WERI-Rb-1 (cell line): Measurements from ENCODE around the gene FBXW12.

Experiments used
- DNase-seq: peaks from one replicate; pipeline ENCODE4 v3.0.0-alpha.2; 2020
- H3K27ac ChIP-seq: fragments of 250-450 bp; sonication (Bioruptor Pico); 2 replicates; pipeline ENCODE4 v1.5.1; 2020; ENCODE audit warnings: mild to moderate bottlenecking, moderate library complexity
- H3K27me3 ChIP-seq: fragments of 250-450 bp; sonication (Bioruptor Pico); 2 replicates; pipeline ENCODE4 v1.5.1; 2021; ENCODE audit warnings: mild to moderate bottlenecking, low read depth, moderate library complexity; ENCODE audit not compliant: insufficient read depth, severe bottlenecking
- H3K36me3 ChIP-seq: fragments of 250-450 bp; sonication (Bioruptor Pico); 2 replicates; pipeline ENCODE4 v1.5.1; 2020; ENCODE audit warnings: mild to moderate bottlenecking, moderate library complexity
- H3K4me3 ChIP-seq: 2 replicates; pipeline ENCODE4 v1.5.1; 2011; ENCODE audit warnings: low read depth, mild to moderate bottlenecking, control low read depth, low read length
- H3K9me3 ChIP-seq: fragments of 250-450 bp; sonication (Bioruptor Pico); 2 replicates; pipeline ENCODE4 v1.5.1; 2021; ENCODE audit warnings: mild to moderate bottlenecking, moderate library complexity; ENCODE audit not compliant: severe bottlenecking
- CTCF ChIP-seq: IDR thresholded peaks from 2 replicates; pipeline ENCODE4 v1.5.1; 2011; ENCODE audit warnings: low read depth, mild to moderate bottlenecking, control low read depth, inconsistent platforms, low read length

The FBXW12 gene

GRCh38 chr3:48343432-48343831 lies 28.6 kb upstream of the FBXW12 start:
- H3K4me3 ChIP-seq = no peak overlapping the region
- H3K27me3 ChIP-seq = no peaks in the 10 kb centered on the region
- H3K27ac ChIP-seq = no peak overlapping the region
- no peak for TF ChIP-seq CTCF
- H3K9me3 ChIP-seq = no peaks in the 10 kb centered on the region
- DNase-seq = no peak
- H3K36me3 ChIP-seq = no peaks in the 10 kb centered on the region

GRCh38 chr3:48344867-48345507 lies 27.0 kb upstream of the FBXW12 start:
- H3K36me3 ChIP-seq = no peaks in the 10 kb centered on the region
- H3K27ac ChIP-seq = no peak overlapping the region
- H3K9me3 ChIP-seq = no peaks in the 10 kb centered on the region
- H3K27me3 ChIP-seq = no peaks in the 10 kb centered on the region
- no peak for DNase-seq
- H3K4me3 ChIP-seq = no peak overlapping the region
- TF ChIP-seq CTCF = no peak

GRCh38 chr3:48345946-48346572 lies 26.0 kb upstream of the FBXW12 start:
- H3K27ac ChIP-seq = no peak overlapping the region

GRCh38 chr3:48347500-48347899 lies 24.5 kb upstream of the FBXW12 start:
- H3K9me3 ChIP-seq = no peaks in the 10 kb centered on the region
- no peak for TF ChIP-seq CTCF
- no peak for DNase-seq
- H3K4me3 ChIP-seq = no peak overlapping the region
- H3K27me3 ChIP-seq = no peaks in the 10 kb centered on the region
- H3K27ac ChIP-seq = no peak overlapping the region
- no peaks in the 10 kb centered on the region for H3K36me3 ChIP-seq

More at GRCh38 chr3:48345946-48346572, 26.0 kb upstream of the FBXW12 start:
- Histone ChIP-seq H3K9me3 (no peaks in the 10 kb centered on the region), H3K27me3 (no peaks in the 10 kb centered on the region), H3K36me3 (no peaks in the 10 kb centered on the region), H3K4me3 (no peak overlapping the region)
- no peak for DNase-seq
- no peak for TF ChIP-seq CTCF

GRCh38 chr3:48352546-48352945 lies 19.5 kb upstream of the FBXW12 start:
- Histone ChIP-seq H3K27ac (no peak overlapping the region), H3K27me3 (no peaks in the 10 kb centered on the region), H3K36me3 (no peaks in the 10 kb centered on the region), H3K4me3 (no peak overlapping the region), H3K9me3 (no peaks in the 10 kb centered on the region)
- no peak for DNase-seq
- TF ChIP-seq CTCF = no peak

- Histone ChIP-seq H3K27ac (no peak overlapping the region), H3K4me3 (no peak overlapping the region), H3K36me3 (no peaks in the 10 kb centered on the region), H3K9me3 (no peaks in the 10 kb centered on the region), H3K27me3 (no peaks in the 10 kb centered on the region)
- TF ChIP-seq CTCF = no peak
- no peak for DNase-seq
Observed at GRCh38 chr3:48353987-48354386, 18.0 kb upstream of the FBXW12 start.
